HepG2 (cell line): ENCODE results near the gene WDR6. TPM values are rescaled to one million over a fixed set of nuclear protein-coding genes. Genes with fewer than 3 reads are reported as not detected.
A peak's percentile ranks its signal among the peaks of the same experiment; 100 is the strongest.

Experiments used
- ADNP ChIP-seq: sonication (generic); formaldehyde crosslinking; IDR thresholded peaks from 2 replicates; pipeline ENCODE4 v1.4.0; 2020; ENCODE audit warnings: missing genetic modification reagents
- ARHGAP35 ChIP-seq: sonication (generic); formaldehyde crosslinking; IDR thresholded peaks from 2 replicates; pipeline ENCODE4 v1.9.0; 2022; ENCODE audit warnings: mild to moderate bottlenecking, inconsistent platforms, moderate library complexity, missing genetic modification reagents, borderline replicate concordance
- ATF7-NPFF ChIP-seq: sonication (generic); formaldehyde crosslinking; IDR thresholded peaks from 2 replicates; pipeline ENCODE4 v1.8.1; 2023; ENCODE audit warnings: mild to moderate bottlenecking, low read depth, missing genetic modification reagents, moderate library complexity
- ATRX ChIP-seq: sonication (generic); formaldehyde crosslinking; IDR thresholded peaks from 2 replicates; pipeline ENCODE4 v1.4.0; 2020; ENCODE audit warnings: missing genetic modification reagents, borderline replicate concordance
- BCL6 ChIP-seq: IDR thresholded peaks from 2 replicates; pipeline ENCODE4 v1.6.1; 2016; ENCODE audit warnings: missing genetic modification reagents, missing compliant biosample characterization
- KAT8 ChIP-seq: IDR thresholded peaks from 2 replicates; pipeline ENCODE4 v1.6.1; 2016; ENCODE audit warnings: missing genetic modification reagents, missing compliant biosample characterization
- MIER2 ChIP-seq: IDR thresholded peaks from 2 replicates; pipeline ENCODE4 v1.6.1; 2016; ENCODE audit warnings: missing biosample characterization, missing genetic modification reagents
- RFXANK ChIP-seq: IDR thresholded peaks from 2 replicates; pipeline ENCODE4 v1.6.1; 2016
- SALL1 ChIP-seq: sonication (generic); formaldehyde crosslinking; IDR thresholded peaks from 2 replicates; pipeline ENCODE4 v1.8.0; 2022; ENCODE audit warnings: mild to moderate bottlenecking, missing genetic modification reagents
- ZNF225 ChIP-seq: sonication (generic); formaldehyde crosslinking; IDR thresholded peaks from 2 replicates; pipeline ENCODE4 v1.4.0; 2020; ENCODE audit warnings: mild to moderate bottlenecking, missing genetic modification reagents
- ZNF337 ChIP-seq: sonication (generic); formaldehyde crosslinking; IDR thresholded peaks from 2 replicates; pipeline ENCODE4 v1.5.1; 2020; ENCODE audit warnings: missing genetic modification reagents, low read depth, mild to moderate bottlenecking, borderline replicate concordance
- ZNF510 ChIP-seq: sonication (generic); formaldehyde crosslinking; IDR thresholded peaks from 2 replicates; pipeline ENCODE4 v1.4.0; 2020; ENCODE audit warnings: low read depth, mild to moderate bottlenecking, missing genetic modification reagents
- ZNF644 ChIP-seq: IDR thresholded peaks from 2 replicates; pipeline ENCODE4 v1.6.1; 2016; ENCODE audit warnings: low read depth
- polyA plus RNA-seq, 8 experiments: library from polyadenylated mRNA; depleted of rRNA in 3 of 8; stranded (reverse) in 7 of 8; unstranded in 1 of 8; fragments of >200 nt; fragmentation: Illumina TruSeq in 4 of 8; extraction: Trizol in 4 of 8; gene quantifications; 2 replicates each; pipeline versions ENCODE4 v1.2.1 to v1.2.3, GENCODE V29; 2011 to 2016; ENCODE audit warnings: low read depth in 4 of 8, missing spikeins in 1 of 8, mixed read lengths in 1 of 8; ENCODE audit not compliant: insufficient read depth in 1 of 8
- total RNA-seq, 5 experiments: library from RNA; depleted of rRNA; stranded (reverse); fragments of >200 nt; fragmentation: Illumina TruSeq; extraction: Trizol; gene quantifications; 2 replicates each; pipeline ENCODE4 v1.2.3, GENCODE V29; 2016; ENCODE audit warnings: low read depth in 1 of 5
- TF ChIP-seq, protein P1 (sequence below): sonication (generic); formaldehyde crosslinking; conservative IDR thresholded peaks from 2 replicates; pipeline ENCODE4 v1.8.0; 2022; ENCODE audit warnings: missing genetic modification reagents
- TF ChIP-seq, protein P2 (sequence below): sonication (generic); formaldehyde crosslinking; IDR thresholded peaks from 2 replicates; pipeline ENCODE4 v1.9.0; 2021; ENCODE audit warnings: missing genetic modification reagents, mild to moderate bottlenecking, borderline replicate concordance
- TF ChIP-seq, protein P3 (sequence below): sonication (generic); formaldehyde crosslinking; IDR thresholded peaks from 2 replicates; pipeline ENCODE4 v1.5.0; 2020; ENCODE audit warnings: mild to moderate bottlenecking, missing genetic modification reagents, borderline replicate concordance
- TF ChIP-seq, protein P4 (sequence below): sonication (generic); formaldehyde crosslinking; IDR thresholded peaks from 2 replicates; pipeline ENCODE4 v1.8.0; 2022; ENCODE audit warnings: missing genetic modification reagents, low read depth, mild to moderate bottlenecking, borderline replicate concordance
- TF ChIP-seq, protein P5 (sequence below): sonication (generic); formaldehyde crosslinking; IDR thresholded peaks from 2 replicates; pipeline ENCODE4 v1.4.0; 2020; ENCODE audit warnings: mild to moderate bottlenecking, missing genetic modification reagents

The WDR6 gene
- total and polyA plus RNA-seq, 2 of the 13 experiments (the other 11 are each of a cell fraction or from before 2014, with no cell fraction given), result 73.4 to 139 TPM

DNA sequence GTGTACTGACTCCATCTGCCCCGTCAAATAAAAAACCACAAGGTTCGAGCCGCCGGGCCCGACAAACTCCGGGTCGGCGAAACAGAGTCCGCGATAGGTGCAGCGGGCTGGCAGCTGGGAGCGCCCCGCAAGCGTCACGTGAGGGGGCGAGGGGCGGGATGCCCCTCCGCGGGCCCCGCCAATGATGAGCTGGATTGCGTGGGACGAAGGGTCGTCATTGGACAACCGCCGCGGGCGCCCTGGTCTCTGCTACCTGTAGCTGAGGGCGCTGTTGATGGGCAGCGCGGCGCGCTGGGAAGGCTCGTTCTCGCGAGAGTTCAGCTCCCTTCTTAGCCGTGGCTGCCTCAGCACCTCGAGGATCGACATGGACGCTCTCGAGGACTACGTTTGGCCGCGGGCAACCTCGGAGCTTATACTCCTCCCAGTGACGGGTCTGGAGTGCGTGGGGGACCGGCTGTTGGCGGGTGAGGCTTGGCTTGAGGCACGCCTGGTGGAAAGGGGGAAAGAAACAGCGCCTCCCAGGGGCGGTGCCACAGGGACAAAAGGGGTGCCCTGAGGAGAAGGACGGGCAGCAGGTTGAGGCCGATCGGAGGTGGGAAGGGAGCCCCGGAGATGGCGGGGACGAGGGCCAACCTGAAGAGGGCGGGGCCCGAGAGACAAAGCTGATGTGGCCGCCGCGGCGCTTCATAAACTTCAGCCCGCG is at the start of gene WDR6 (continued):
- no peak for TF ChIP-seq ZNF644 (CRISPR knock-in tag)
- peak; percentile 73; the same call in 1 of the 2 replicates for TF ChIP-seq KAT8 (CRISPR knock-in tag)
- no peak for TF ChIP-seq ATRX (CRISPR knock-in tag)
- TF ChIP-seq, protein P1, sequence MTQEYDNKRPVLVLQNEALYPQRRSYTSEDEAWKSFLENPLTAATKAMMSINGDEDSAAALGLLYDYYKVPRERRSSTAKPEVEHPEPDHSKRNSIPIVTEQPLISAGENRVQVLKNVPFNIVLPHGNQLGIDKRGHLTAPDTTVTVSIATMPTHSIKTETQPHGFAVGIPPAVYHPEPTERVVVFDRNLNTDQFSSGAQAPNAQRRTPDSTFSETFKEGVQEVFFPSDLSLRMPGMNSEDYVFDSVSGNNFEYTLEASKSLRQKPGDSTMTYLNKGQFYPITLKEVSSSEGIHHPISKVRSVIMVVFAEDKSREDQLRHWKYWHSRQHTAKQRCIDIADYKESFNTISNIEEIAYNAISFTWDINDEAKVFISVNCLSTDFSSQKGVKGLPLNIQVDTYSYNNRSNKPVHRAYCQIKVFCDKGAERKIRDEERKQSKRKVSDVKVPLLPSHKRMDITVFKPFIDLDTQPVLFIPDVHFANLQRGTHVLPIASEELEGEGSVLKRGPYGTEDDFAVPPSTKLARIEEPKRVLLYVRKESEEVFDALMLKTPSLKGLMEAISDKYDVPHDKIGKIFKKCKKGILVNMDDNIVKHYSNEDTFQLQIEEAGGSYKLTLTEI (CRISPR knock-in tag), result no peak
- no peak for TF ChIP-seq MIER2 (CRISPR knock-in tag)
- TF ChIP-seq, protein P2, sequence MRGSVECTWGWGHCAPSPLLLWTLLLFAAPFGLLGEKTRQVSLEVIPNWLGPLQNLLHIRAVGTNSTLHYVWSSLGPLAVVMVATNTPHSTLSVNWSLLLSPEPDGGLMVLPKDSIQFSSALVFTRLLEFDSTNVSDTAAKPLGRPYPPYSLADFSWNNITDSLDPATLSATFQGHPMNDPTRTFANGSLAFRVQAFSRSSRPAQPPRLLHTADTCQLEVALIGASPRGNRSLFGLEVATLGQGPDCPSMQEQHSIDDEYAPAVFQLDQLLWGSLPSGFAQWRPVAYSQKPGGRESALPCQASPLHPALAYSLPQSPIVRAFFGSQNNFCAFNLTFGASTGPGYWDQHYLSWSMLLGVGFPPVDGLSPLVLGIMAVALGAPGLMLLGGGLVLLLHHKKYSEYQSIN (CRISPR knock-in tag), result no peak
- TF ChIP-seq, protein P3, sequence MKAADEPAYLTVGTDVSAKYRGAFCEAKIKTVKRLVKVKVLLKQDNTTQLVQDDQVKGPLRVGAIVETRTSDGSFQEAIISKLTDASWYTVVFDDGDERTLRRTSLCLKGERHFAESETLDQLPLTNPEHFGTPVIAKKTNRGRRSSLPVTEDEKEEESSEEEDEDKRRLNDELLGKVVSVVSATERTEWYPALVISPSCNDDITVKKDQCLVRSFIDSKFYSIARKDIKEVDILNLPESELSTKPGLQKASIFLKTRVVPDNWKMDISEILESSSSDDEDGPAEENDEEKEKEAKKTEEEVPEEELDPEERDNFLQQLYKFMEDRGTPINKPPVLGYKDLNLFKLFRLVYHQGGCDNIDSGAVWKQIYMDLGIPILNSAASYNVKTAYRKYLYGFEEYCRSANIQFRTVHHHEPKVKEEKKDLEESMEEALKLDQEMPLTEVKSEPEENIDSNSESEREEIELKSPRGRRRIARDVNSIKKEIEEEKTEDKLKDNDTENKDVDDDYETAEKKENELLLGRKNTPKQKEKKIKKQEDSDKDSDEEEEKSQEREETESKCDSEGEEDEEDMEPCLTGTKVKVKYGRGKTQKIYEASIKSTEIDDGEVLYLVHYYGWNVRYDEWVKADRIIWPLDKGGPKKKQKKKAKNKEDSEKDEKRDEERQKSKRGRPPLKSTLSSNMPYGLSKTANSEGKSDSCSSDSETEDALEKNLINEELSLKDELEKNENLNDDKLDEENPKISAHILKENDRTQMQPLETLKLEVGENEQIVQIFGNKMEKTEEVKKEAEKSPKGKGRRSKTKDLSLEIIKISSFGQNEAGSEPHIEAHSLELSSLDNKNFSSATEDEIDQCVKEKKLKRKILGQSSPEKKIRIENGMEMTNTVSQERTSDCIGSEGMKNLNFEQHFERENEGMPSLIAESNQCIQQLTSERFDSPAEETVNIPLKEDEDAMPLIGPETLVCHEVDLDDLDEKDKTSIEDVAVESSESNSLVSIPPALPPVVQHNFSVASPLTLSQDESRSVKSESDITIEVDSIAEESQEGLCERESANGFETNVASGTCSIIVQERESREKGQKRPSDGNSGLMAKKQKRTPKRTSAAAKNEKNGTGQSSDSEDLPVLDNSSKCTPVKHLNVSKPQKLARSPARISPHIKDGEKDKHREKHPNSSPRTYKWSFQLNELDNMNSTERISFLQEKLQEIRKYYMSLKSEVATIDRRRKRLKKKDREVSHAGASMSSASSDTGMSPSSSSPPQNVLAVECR (CRISPR knock-in tag), result peak; percentile 92; the same call in 1 of the 2 replicates
- TF ChIP-seq ZNF510 (CRISPR knock-in tag), result 0 out of 2 replicates have a peak, but pooled peaks have one; percentile 29
- peak; percentile 78 for TF ChIP-seq SALL1 (CRISPR knock-in tag)
- TF ChIP-seq ATF7-NPFF (CRISPR knock-in tag), result no peak; the same call in 1 of the 2 replicates
- TF ChIP-seq, protein P4, sequence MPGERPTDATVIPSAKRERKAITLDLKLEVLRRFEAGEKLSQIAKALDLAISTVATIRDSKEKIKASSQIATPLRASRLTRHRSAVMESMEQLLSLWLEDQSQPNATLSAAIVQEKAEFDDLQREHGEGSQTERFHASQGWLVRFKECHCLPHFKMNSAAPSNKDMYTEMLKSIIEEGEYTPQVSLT (CRISPR knock-in tag), result no peak
- no peak for TF ChIP-seq ADNP (CRISPR knock-in tag)
- TF ChIP-seq RFXANK (CRISPR knock-in tag), result no peak
- peak; percentile 92 for TF ChIP-seq ARHGAP35 (CRISPR knock-in tag)
- peak; percentile 70 for TF ChIP-seq BCL6
- TF ChIP-seq ZNF225 (CRISPR knock-in tag), result no peak
- TF ChIP-seq, protein P5, sequence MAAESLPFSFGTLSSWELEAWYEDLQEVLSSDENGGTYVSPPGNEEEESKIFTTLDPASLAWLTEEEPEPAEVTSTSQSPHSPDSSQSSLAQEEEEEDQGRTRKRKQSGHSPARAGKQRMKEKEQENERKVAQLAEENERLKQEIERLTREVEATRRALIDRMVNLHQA (CRISPR knock-in tag), result no peak
- TF ChIP-seq ZNF337 (CRISPR knock-in tag), result peak; percentile 72; the same call in 1 of the 2 replicates
